Astrocyte (in vitro differentiated cells and primary cell): ENCODE results near the gene DPH6. TPM values are rescaled to one million over a fixed set of nuclear protein-coding genes. Genes with fewer than 3 reads are reported as not detected.

Experiments used
- DNase-seq: peaks from one replicate; pipeline ENCODE4 v3.0.0-alpha.2; 2010; ENCODE audit warnings: low read depth
- FAIRE-seq: peaks from 2 replicates; lab custom pipeline; 2011; peaks lifted over from hg19 to GRCh38; lab: Jason Lieb, UNC
- H2AFZ ChIP-seq: 2 replicates; pipeline ENCODE4 v1.6.0; 2012; ENCODE audit warnings: low read depth, low read length, inconsistent platforms
- H3K27ac ChIP-seq: 2 replicates; pipeline ENCODE4 v1.5.1; 2011; ENCODE audit warnings: low read depth, low read length, inconsistent platforms
- H3K27me3 ChIP-seq: 2 replicates; pipeline ENCODE4 v1.6.0; 2011; ENCODE audit warnings: low read length, inconsistent platforms; ENCODE audit not compliant: insufficient read depth
- H3K36me3 ChIP-seq: 2 replicates; pipeline ENCODE4 v1.5.1; 2011; ENCODE audit warnings: low read length, inconsistent platforms; ENCODE audit not compliant: insufficient read depth
- H3K4me1 ChIP-seq: 2 replicates; pipeline ENCODE4 v1.5.1; 2011; ENCODE audit warnings: low read length, inconsistent platforms; ENCODE audit not compliant: insufficient read depth
- H3K4me2 ChIP-seq: 2 replicates; pipeline ENCODE4 v1.6.0; 2012; ENCODE audit warnings: low read length, inconsistent platforms
- H3K4me3 ChIP-seq: 2 replicates; pipeline ENCODE4 v1.5.1; 2011; ENCODE audit warnings: low read depth, mild to moderate bottlenecking, low read length, inconsistent platforms; ENCODE audit not compliant: insufficient read depth
- H3K79me2 ChIP-seq: 2 replicates; pipeline ENCODE4 v1.6.0; 2012; ENCODE audit warnings: mild to moderate bottlenecking, low read length, inconsistent platforms; ENCODE audit not compliant: insufficient read depth
- H3K9ac ChIP-seq: 2 replicates; pipeline ENCODE4 v1.6.0; 2012; ENCODE audit warnings: mild to moderate bottlenecking, low read length, inconsistent platforms
- H3K9me3 ChIP-seq: 2 replicates; pipeline ENCODE4 v1.5.1; 2012; ENCODE audit warnings: low read depth, mild to moderate bottlenecking, low read length, inconsistent platforms; ENCODE audit not compliant: insufficient read depth
- H4K20me1 ChIP-seq: 2 replicates; pipeline ENCODE4 v1.6.0; 2012; ENCODE audit warnings: low read length, inconsistent platforms; ENCODE audit not compliant: insufficient read depth
- H3K27ac Mint-ChIP-seq: one replicate; pipeline ENCODE4 v1.8.0; 2021; ENCODE audit warnings: mild to moderate bottlenecking, mixed read lengths; ENCODE audit not compliant: unreplicated experiment
- H3K27me3 Mint-ChIP-seq: one replicate; pipeline ENCODE4 v1.8.0; 2021; ENCODE audit warnings: low read depth, mixed read lengths; ENCODE audit not compliant: unreplicated experiment
- H3K36me3 Mint-ChIP-seq: one replicate; pipeline ENCODE4 v1.8.0; 2021; ENCODE audit warnings: low read depth, mixed read lengths; ENCODE audit not compliant: unreplicated experiment
- H3K4me1 Mint-ChIP-seq: one replicate; pipeline ENCODE4 v1.8.0; 2021; ENCODE audit warnings: low read depth, mixed read lengths; ENCODE audit not compliant: unreplicated experiment
- H3K4me3 Mint-ChIP-seq: one replicate; pipeline ENCODE4 v1.8.0; 2021; ENCODE audit warnings: mild to moderate bottlenecking, moderate library complexity, mixed read lengths; ENCODE audit not compliant: unreplicated experiment
- H3K9me3 Mint-ChIP-seq: one replicate; pipeline ENCODE4 v1.8.0; 2021; ENCODE audit warnings: mild to moderate bottlenecking, mixed read lengths; ENCODE audit not compliant: unreplicated experiment
- CTCF ChIP-seq: IDR thresholded peaks from 2 replicates; pipeline ENCODE4 v1.5.1; 2011; ENCODE audit warnings: low read depth, mild to moderate bottlenecking, inconsistent platforms, low read length, moderate library complexity; ENCODE audit not compliant: insufficient read depth
- EZH2 ChIP-seq: IDR thresholded peaks from 2 replicates; pipeline ENCODE4 v1.6.1; 2012; ENCODE audit warnings: mild to moderate bottlenecking, low read length, inconsistent platforms; ENCODE audit not compliant: insufficient read depth
- total RNA-seq: library from RNA; stranded (reverse); gene quantifications from 2 replicates; pipeline ENCODE4 v1.2.1, GENCODE V29; 2021

DPH6 gene
- total RNA-seq, 1 donor from 2014 or later = 7.6 TPM

- H3K4me2 ChIP-seq = no peak overlapping the region
- no peaks in the 10 kb centered on the region for H3K79me2 ChIP-seq
- DNase-seq (peak; percentile 65), FAIRE-seq (no peak)
- Mint-ChIP-seq H3K4me1 (no peaks in the 10 kb centered on the region), H3K27ac (no peak overlapping the region), H3K27me3 (no peaks in the 10 kb centered on the region), H3K4me3 (no peak overlapping the region), H3K9me3 (no peaks in the 10 kb centered on the region), H3K36me3 (no peaks in the 10 kb centered on the region)
- H3K4me1 ChIP-seq = no peaks in the 10 kb centered on the region
- no peaks in the 10 kb centered on the region for H4K20me1 ChIP-seq
- TF ChIP-seq CTCF (no peak), EZH2 (no peak)
- no peaks in the 10 kb centered on the region for H3K36me3 ChIP-seq
- H3K9me3 ChIP-seq = no peaks in the 10 kb centered on the region
- no peak overlapping the region for H2AFZ ChIP-seq
- H3K4me3 ChIP-seq = no peak overlapping the region
- no peak overlapping the region for H3K27ac ChIP-seq
- H3K27me3 ChIP-seq = no peaks in the 10 kb centered on the region
- no peak overlapping the region for H3K9ac ChIP-seq
These were observed 38.0 kb upstream of the DPH6 start for GRCh38 chr15:35583863-35584528.

- Mint-ChIP-seq H3K27me3 (no peaks in the 10 kb centered on the region), H3K4me1 (no peaks in the 10 kb centered on the region), H3K9me3 (no peaks in the 10 kb centered on the region), H3K27ac (no peak overlapping the region), H3K4me3 (no peak overlapping the region), H3K36me3 (no peaks in the 10 kb centered on the region)
- DNase-seq (no peak), FAIRE-seq (no peak)
- H3K27me3 ChIP-seq = no peaks in the 10 kb centered on the region
- H3K4me2 ChIP-seq = no peak overlapping the region
- no peaks in the 10 kb centered on the region for H3K4me1 ChIP-seq
- H3K4me3 ChIP-seq = no peak overlapping the region
- no peaks in the 10 kb centered on the region for H3K36me3 ChIP-seq
- no peaks in the 10 kb centered on the region for H3K9me3 ChIP-seq
- no peak overlapping the region for H3K9ac ChIP-seq
- TF ChIP-seq CTCF = no peak
- no peak for TF ChIP-seq EZH2
- no peak overlapping the region for H3K27ac ChIP-seq
- H3K79me2 ChIP-seq = no peaks in the 10 kb centered on the region
- H4K20me1 ChIP-seq = no peaks in the 10 kb centered on the region
- H2AFZ ChIP-seq = no peak overlapping the region
These were observed 34.6 kb upstream of the DPH6 start for GRCh38 chr15:35580606-35581005.

GRCh38 chr15:35567392-35567791, 21.4 kb upstream of the DPH6 start:
- Mint-ChIP-seq H3K27me3 (no peaks in the 10 kb centered on the region), H3K9me3 (no peaks in the 10 kb centered on the region), H3K4me3 (no peak overlapping the region), H3K27ac (no peak overlapping the region), H3K36me3 (no peaks in the 10 kb centered on the region), H3K4me1 (no peaks in the 10 kb centered on the region)
- Histone ChIP-seq H3K9ac (no peak overlapping the region), H3K9me3 (no peaks in the 10 kb centered on the region), H3K79me2 (no peaks in the 10 kb centered on the region), H3K4me1 (no peaks in the 10 kb centered on the region), H3K4me2 (no peak overlapping the region), H3K27ac (no peak overlapping the region), H4K20me1 (no peaks in the 10 kb centered on the region), H3K36me3 (no peaks in the 10 kb centered on the region), H2AFZ (no peak overlapping the region), H3K4me3 (no peak overlapping the region), H3K27me3 (no peaks in the 10 kb centered on the region)
- DNase-seq (no peak), FAIRE-seq (no peak)
- TF ChIP-seq EZH2 (no peak), CTCF (no peak)
